KMS-11 (cell line): ENCODE results near the gene PLBD2.

Experiments
- H2AFZ ChIP-seq: fragments of 200-600 bp; sonication (generic); 2 replicates; pipeline ENCODE4 v1.6.1; 2016; ENCODE audit warnings: antibody characterized with exemption, mixed run types, low read depth
- H3K27ac ChIP-seq: fragments of 200-600 bp; sonication (generic); 2 replicates; pipeline ENCODE4 v1.6.1; 2016; ENCODE audit warnings: mild to moderate bottlenecking, mixed run types
- H3K27me3 ChIP-seq: fragments of 200-600 bp; sonication (generic); 2 replicates; pipeline ENCODE4 v1.6.1; 2017; ENCODE audit warnings: mild to moderate bottlenecking, low read depth, mixed run types, moderate library complexity; ENCODE audit not compliant: insufficient read depth
- H3K36me3 ChIP-seq: fragments of 200-600 bp; sonication (generic); 2 replicates; pipeline ENCODE4 v1.6.1; 2017; ENCODE audit warnings: mild to moderate bottlenecking, mixed run types; ENCODE audit not compliant: insufficient read depth
- H3K4me1 ChIP-seq: fragments of 200-600 bp; sonication (generic); 2 replicates; pipeline ENCODE4 v1.6.1; 2016; ENCODE audit warnings: mild to moderate bottlenecking, low read depth, mixed run types; ENCODE audit not compliant: poor library complexity, severe bottlenecking
- H3K4me2 ChIP-seq: fragments of 200-600 bp; sonication (generic); 2 replicates; pipeline ENCODE4 v1.7.0; 2016; ENCODE audit warnings: mild to moderate bottlenecking, mixed run types
- H3K4me3 ChIP-seq: fragments of 200-600 bp; sonication (generic); IDR thresholded peaks from 2 replicates; pipeline ENCODE4 v1.6.1; 2017; ENCODE audit warnings: low read depth, low read length, mixed read lengths; ENCODE audit not compliant: insufficient read depth
- H3K79me2 ChIP-seq: fragments of 200-600 bp; sonication (generic); 2 replicates; pipeline ENCODE4 v1.6.1; 2016; ENCODE audit warnings: low read depth, mixed run types; ENCODE audit not compliant: insufficient read depth
- H3K9ac ChIP-seq: fragments of 200-600 bp; sonication (generic); 2 replicates; pipeline ENCODE4 v1.6.1; 2016; ENCODE audit warnings: mild to moderate bottlenecking, mixed run types
- H4K20me1 ChIP-seq: fragments of 200-600 bp; sonication (generic); 2 replicates; pipeline ENCODE4 v1.6.1; 2016; ENCODE audit warnings: mild to moderate bottlenecking, mixed run types; ENCODE audit not compliant: insufficient read depth
- TF ChIP-seq, protein P1 (sequence below): fragments of 200-600 bp; sonication (generic); conservative IDR thresholded peaks from 2 replicates; pipeline ENCODE4 v1.6.1; 2017; ENCODE audit warnings: low read depth, mild to moderate bottlenecking, antibody characterized with exemption, low read length, moderate library complexity, mixed read lengths

Gene PLBD2

DNA sequence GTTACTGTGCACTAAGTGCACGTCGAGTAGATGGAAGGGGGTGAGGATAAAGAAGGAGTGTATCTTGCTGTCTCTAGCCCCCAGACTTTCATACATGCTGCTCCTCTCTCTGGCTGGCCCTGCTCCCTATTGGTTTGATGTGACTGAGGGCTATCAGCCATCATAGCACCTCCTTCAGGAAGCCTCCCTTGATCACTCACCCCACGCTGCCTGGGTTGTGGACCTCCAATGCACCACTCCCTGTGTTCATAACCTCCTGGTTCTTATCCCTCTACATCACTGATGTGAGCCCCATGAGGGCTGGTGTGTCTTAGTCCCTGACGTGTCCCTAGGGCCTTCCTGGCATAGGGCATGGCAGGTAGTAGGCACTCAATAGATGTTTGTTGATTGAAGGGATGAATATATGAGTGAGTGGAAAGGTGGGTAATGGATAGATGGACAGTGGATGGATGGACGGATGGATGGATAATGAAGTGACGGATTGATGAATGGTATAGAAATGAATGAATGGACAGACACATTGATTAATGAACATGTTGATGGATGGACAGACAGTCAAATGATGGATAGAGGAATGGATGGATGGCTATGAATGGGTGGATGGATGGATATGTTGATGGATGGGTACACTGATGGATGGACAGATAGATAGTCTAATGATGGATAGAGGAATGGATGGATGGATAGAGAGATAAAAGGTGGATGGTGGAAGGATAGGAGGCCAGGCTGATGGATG, 78.8 kb downstream of the PLBD2 start:
- no peaks in the 10 kb centered on the region for H3K4me1 ChIP-seq
- no peaks in the 10 kb centered on the region for H4K20me1 ChIP-seq
- no peak overlapping the region for H2AFZ ChIP-seq
- no peaks in the 10 kb centered on the region for H3K36me3 ChIP-seq
- no peak overlapping the region for H3K27ac ChIP-seq
- no peaks in the 10 kb centered on the region for H3K27me3 ChIP-seq
- H3K79me2 ChIP-seq = no peaks in the 10 kb centered on the region
- H3K4me2 ChIP-seq = no peak overlapping the region
- TF ChIP-seq, protein P1, sequence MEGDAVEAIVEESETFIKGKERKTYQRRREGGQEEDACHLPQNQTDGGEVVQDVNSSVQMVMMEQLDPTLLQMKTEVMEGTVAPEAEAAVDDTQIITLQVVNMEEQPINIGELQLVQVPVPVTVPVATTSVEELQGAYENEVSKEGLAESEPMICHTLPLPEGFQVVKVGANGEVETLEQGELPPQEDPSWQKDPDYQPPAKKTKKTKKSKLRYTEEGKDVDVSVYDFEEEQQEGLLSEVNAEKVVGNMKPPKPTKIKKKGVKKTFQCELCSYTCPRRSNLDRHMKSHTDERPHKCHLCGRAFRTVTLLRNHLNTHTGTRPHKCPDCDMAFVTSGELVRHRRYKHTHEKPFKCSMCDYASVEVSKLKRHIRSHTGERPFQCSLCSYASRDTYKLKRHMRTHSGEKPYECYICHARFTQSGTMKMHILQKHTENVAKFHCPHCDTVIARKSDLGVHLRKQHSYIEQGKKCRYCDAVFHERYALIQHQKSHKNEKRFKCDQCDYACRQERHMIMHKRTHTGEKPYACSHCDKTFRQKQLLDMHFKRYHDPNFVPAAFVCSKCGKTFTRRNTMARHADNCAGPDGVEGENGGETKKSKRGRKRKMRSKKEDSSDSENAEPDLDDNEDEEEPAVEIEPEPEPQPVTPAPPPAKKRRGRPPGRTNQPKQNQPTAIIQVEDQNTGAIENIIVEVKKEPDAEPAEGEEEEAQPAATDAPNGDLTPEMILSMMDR = no peak
- no peak overlapping the region for H3K9ac ChIP-seq
- no peak overlapping the region for H3K4me3 ChIP-seq

GRCh38 chr12:113437729-113438100, 79.3 kb downstream of the PLBD2 start:
- H3K4me2 ChIP-seq = no peak overlapping the region
- no peaks in the 10 kb centered on the region for H3K27me3 ChIP-seq
- H4K20me1 ChIP-seq = no peaks in the 10 kb centered on the region
- TF ChIP-seq, protein P1 = no peak
- no peak overlapping the region for H3K27ac ChIP-seq
- H2AFZ ChIP-seq = no peak overlapping the region
- H3K79me2 ChIP-seq = no peaks in the 10 kb centered on the region
- H3K4me3 ChIP-seq = no peak overlapping the region
- H3K36me3 ChIP-seq = no peaks in the 10 kb centered on the region
- no peaks in the 10 kb centered on the region for H3K4me1 ChIP-seq
- H3K9ac ChIP-seq = no peak overlapping the region

- no peak overlapping the region for H3K4me3 ChIP-seq
- no peaks in the 10 kb centered on the region for H3K36me3 ChIP-seq
- no peaks in the 10 kb centered on the region for H3K79me2 ChIP-seq
- H3K9ac ChIP-seq = no peak overlapping the region
- no peaks in the 10 kb centered on the region for H3K4me1 ChIP-seq
- no peak overlapping the region for H2AFZ ChIP-seq
- no peak overlapping the region for H3K27ac ChIP-seq
- H3K4me2 ChIP-seq = no peak overlapping the region
- H3K27me3 ChIP-seq = no peaks in the 10 kb centered on the region
- H4K20me1 ChIP-seq = no peaks in the 10 kb centered on the region
- TF ChIP-seq, protein P1 = no peak
Observed at GRCh38 chr12:113438523-113439300, 80.3 kb downstream of the PLBD2 start.

DNA sequence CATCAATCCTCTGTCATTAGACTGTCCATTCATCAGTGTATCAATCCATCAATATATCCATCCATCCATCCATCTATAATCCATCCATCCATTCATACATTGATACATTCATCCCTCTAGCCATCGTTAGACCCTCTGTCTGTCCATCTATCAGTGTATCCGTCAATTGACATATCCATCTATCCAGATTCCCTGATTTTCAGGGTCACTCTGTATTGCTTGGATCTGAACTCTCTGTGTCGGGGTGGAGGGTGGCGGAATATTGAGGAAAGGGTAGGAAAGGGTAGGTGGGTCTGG, 80.9 kb downstream of the PLBD2 start:
- no peaks in the 10 kb centered on the region for H4K20me1 ChIP-seq
- H3K27me3 ChIP-seq = no peaks in the 10 kb centered on the region
- TF ChIP-seq, protein P1 = no peak
- no peak overlapping the region for H3K9ac ChIP-seq
- no peaks in the 10 kb centered on the region for H3K36me3 ChIP-seq
- no peak overlapping the region for H3K4me3 ChIP-seq
- no peaks in the 10 kb centered on the region for H3K4me1 ChIP-seq
- H3K4me2 ChIP-seq = no peak overlapping the region
- H3K79me2 ChIP-seq = no peaks in the 10 kb centered on the region
- H2AFZ ChIP-seq = no peak overlapping the region
- no peak overlapping the region for H3K27ac ChIP-seq
